AML-193 (cell line): ENCODE data around the gene FOLR2.
"Not testable (repeated sequence)": the region's sequence is repeated elsewhere in the genome, so short reads cannot be mapped to it uniquely, and the experiment has no call there.

Source experiments
- DNase-seq, 2 experiments: peaks; one replicate each; lab custom pipeline; 2025; lab: John Stamatoyannopoulos, UW

Gene FOLR2

DNA sequence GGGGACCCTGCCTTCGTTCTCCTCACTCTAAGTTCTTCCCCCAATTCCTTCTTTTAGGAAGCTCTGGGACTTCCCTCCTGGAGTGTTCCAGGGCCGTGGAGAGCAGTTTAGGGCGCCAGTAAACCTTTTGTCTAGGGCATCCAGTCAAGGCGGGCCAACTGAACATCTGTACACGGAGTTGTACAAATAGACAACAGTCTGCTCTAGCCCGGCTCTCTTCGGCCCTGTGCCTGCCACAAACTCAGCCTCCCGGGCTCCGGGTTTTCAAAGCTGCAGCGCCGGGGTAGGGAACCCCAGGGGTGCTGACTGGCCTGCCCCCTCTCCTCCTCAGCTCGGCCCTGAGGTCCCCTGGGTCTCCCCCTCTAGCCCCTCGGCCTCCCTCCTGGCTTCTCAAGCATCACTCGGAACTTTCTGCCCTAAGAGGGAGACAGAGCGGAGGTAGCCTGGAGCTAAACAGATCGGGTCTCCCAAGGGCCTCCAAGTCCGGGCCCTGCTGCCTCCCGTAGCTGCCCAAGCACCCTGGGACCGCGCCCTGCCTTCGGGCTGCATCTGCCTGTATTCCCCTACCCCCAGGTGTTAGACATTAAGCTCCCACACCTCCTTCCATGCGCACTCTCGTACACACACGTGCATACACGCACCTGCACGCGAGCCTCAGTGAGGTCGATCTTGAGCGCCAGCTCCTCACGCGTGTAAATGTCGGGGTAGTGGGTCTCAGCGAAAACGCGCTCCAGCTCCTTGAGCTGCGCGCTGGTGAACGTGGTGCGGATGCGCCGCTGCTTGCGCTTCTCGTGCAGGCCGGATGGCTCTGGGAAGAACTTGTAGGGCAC, 24.1 kb downstream of the FOLR2 start:
- DNase-seq, result no peak

DNA sequence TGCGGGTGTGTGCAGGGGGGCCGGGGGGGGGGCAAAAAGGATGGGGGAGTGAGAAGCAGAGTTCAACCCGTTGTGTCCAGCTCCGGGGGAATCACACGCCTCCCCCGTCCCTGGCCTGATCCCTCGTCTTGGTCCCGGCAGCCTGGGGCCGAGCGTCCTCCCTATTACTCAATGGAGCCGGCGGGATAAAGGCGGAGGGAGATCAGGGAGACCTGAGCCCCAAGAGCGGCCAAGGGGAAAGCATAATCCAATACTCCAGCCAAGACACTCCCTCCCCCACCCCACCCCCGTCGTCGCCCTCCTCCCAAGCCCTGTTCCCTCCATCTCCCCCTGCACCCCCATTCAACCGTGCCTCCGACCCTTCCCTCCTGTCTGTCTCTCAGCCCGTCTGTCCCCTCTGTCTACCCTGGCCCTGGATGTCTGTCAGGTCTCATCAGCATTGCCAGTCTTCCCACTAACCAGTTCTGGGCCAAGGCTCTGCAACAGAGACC, 24.7 kb downstream of the FOLR2 start:
- no peak for DNase-seq

DNA sequence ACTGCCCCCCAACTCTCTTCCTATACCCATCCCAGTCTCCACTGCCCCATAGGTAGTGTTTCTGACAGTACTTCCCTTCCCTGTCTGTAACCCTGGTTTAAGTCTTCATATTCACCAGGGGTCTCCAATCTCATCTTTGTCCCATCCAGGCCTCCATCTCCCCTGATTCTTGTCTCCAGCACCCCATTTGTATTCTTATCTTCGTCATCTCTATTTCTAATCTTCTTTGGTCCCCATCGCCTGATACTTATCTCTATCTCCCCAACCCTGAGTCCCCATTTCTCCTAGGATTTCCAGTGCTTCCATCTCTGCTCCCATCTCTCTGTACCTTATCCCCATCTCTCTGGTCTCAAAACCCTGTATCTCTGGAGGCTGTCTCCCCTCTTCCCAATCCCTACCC, 25.5 kb downstream of the FOLR2 start:
- DNase-seq, result no peak

GRCh38 chr11:72243173-72244059, 26.8 kb downstream of the FOLR2 start:
- no peak for DNase-seq

GRCh38 chr11:72244060-72244360, 27.4 kb downstream of the FOLR2 start, which contains the start of gene PHOX2A:
Gene PHOX2A, minus strand, starts transcription at chr11:72244176. Its CDS starts 172 bp downstream, at chr11:72244004.
- DNase-seq, result no peak

- DNase-seq, result no peak
These were observed 28.0 kb downstream of the FOLR2 start for GRCh38 chr11:72244361-72245262.

DNA sequence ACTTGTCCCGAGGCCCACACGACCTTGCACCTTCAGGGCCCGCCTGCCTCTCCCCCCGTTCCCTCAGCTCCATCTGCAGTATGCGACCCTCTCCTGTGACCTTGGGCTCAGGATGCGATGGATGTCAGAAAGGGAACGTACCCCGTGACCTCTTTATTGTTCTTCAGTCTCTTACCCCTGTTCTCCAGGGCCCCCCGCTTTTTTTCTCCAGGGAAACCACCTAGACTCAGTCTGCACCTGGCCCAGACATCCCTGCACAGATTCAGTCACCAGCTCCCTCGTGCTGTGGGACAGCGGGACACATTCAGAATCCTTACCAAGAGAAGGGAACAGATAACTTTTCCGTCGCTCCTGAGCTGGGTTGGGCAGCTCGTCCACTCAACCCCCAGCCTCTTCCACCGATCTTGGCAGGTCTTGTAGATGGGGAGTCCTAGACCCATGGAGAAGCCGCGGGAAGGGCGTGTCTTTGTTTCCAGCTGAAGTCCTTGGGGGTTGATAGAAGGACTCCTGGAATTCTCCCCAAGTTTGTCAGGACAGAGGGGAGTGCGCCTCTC, 28.7 kb downstream of the FOLR2 start:
- DNase-seq, result no peak

GRCh38 chr11:72247584-72247983, 31.0 kb downstream of the FOLR2 start:
- DNase-seq, result no peak

GRCh38 chr11:72249961-72250360, 33.4 kb downstream of the FOLR2 start:
- DNase-seq, result no peak

DNA sequence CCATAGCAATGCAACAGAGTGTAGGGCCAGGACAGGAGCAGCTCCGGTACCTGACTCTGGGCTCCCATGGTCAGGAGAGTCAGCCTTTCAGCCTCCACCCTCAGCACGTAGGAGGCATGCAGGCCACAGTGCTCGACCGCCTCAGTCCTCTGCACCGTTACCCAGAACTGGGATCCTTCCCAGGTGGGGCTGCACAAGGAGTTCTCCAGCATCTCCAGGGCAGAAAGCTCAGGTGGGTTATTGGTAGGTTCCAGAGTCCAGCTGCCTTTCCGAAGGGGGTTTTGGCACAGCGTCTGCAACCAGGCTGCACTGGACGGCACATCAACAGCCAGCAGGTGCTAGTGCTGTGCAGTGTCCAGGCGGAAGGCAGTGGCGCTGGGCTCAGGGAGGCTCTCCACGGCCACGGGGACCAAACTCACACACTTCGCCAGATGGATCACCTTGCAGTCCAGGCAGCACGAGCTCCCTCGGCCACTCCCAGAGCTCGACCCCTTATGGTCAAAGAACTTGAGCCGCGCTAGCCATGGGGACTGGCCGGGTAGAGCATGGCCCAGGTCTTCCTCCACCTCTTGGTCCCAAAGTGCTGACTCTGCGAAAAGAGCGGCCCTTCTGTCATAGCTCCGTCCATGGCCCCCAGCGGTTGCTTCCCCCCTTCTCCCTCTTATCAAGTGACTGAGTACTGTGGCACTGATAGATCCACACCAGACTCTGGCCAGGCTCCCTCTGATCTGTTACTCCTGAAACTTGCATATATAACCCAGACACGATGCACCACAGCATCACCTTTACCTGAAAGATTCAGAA, 34.3 kb downstream of the FOLR2 start:
- no peak for DNase-seq

GRCh38 chr11:72251614-72252013, 35.0 kb downstream of the FOLR2 start:
- DNase-seq, result no peak

DNA sequence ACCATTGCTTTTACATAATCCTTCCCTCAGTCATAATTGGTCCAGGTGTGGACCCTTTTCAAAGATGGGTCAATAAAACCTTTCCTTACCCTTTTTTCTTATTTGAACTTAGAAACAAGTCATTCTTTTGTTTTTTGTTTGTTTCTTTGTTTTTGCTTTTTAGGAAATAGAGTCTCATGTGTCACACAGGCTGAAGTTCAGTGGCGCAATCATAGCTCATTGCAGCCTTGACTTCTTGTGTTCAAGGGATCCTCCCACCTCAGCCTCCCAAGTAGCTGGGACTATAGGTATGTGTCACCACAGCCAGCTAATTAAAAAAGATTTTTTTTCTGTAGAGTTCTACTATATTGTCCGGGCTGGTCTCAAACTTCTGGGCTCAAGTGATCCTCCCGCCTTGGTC, 36.8 kb downstream of the FOLR2 start:
- DNase-seq, result no peak

- DNase-seq, result no peak
These were observed 37.9 kb downstream of the FOLR2 start for GRCh38 chr11:72254299-72254993.

- DNase-seq, result no peak
These were observed 41.0 kb downstream of the FOLR2 start for GRCh38 chr11:72257570-72257969.

DNA sequence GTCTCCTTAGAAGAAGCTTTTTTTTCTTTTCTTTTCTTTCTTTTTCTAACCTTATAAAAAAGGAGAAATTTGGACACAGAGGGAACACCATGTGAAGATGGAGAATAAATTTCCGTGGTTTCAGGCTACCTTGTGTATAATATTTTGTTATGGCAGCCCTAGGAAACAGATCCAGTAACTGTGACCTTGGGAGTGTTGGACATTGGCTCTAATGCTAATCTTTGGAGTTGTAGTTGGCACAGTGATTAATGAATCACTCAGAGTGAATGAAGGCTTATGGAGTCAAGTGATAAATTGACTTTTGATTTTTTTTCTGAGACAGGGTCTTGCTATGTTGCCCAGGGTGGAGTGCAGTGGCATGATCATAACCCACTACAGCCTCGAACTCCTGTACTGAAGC, 42.9 kb downstream of the FOLR2 start:
- DNase-seq, result no peak

DNA sequence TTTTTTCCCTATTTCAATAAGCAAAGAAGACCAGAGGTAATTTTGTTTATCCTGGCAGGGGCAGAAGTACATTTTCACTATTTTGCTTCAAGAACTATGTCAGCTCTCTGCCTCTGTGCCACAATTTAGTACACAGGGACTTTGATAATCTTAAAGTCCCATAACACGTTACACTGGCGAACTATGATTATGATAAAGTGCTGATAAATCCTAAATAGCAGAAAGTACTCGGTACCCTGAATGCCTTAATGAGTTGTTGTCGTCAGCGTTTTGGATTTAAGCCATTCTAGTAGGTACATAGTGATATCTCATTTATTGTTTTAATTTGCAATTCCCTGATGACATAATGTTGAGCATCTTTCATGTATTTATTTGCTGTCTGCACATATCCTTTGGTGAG, 44.0 kb downstream of the FOLR2 start:
- no peak for DNase-seq

DNA sequence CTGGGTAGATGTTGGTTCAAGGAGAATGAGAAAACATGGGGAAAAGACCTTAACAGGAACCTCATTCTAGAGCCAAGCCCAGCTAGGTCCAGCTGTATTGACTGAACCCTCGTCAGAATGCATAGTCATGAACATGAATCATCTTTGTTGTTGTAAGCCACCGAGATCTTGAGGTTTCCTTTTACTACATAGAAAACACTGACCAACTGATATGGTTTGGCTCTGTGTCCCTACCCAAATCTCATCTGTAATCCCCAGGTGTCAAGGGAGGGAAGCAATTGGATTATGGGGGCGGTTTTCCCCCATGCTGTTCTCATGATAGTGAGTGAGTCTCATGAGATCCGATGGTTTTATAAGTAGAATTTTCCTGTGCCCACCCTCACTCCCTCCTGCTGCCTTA, 46.8 kb downstream of the FOLR2 start:
- DNase-seq, result no peak

DNA sequence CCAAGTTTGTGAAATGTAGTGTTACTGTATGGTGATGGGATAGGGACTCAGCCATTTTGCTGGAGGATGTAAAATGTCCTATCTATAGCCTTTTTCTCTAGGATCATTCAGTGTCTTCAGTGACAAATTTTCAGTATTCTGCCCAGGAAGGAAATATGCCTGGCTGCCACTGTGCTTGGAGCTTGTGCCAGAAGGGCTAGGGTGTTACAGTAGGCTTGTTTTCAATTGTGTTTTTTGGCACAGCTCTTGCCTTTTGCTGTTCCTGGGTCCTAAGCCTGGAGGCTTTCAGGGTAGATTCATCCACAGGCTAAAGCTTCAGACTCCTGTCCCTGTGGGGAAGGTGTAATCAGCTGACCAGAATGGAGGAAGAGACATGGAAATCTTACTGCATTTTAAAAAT, 49.4 kb downstream of the FOLR2 start:
- DNase-seq, result no peak

- not testable (repeated sequence) for DNase-seq
These were observed 50.4 kb downstream of the FOLR2 start for GRCh38 chr11:72266960-72267359.

- DNase-seq, result no peak
These were observed 51.5 kb downstream of the FOLR2 start for GRCh38 chr11:72267956-72268617.
